ENCODE results near the gene MAL. TPM values are rescaled to one million over a fixed set of nuclear protein-coding genes. Genes with fewer than 3 reads are reported as not detected.

Gene MAL
- total and polyA plus RNA-seq, 2 experiments from 2014 or later, result not detected

- no peak overlapping the region for H3K4me3 ChIP-seq
- H3K4me1 ChIP-seq (ENCODE audit: low read depth), result peaks cover 10% of the 10 kb centered on the region
- no peak overlapping the region for H3K27ac ChIP-seq
- TF ChIP-seq, protein P1, sequence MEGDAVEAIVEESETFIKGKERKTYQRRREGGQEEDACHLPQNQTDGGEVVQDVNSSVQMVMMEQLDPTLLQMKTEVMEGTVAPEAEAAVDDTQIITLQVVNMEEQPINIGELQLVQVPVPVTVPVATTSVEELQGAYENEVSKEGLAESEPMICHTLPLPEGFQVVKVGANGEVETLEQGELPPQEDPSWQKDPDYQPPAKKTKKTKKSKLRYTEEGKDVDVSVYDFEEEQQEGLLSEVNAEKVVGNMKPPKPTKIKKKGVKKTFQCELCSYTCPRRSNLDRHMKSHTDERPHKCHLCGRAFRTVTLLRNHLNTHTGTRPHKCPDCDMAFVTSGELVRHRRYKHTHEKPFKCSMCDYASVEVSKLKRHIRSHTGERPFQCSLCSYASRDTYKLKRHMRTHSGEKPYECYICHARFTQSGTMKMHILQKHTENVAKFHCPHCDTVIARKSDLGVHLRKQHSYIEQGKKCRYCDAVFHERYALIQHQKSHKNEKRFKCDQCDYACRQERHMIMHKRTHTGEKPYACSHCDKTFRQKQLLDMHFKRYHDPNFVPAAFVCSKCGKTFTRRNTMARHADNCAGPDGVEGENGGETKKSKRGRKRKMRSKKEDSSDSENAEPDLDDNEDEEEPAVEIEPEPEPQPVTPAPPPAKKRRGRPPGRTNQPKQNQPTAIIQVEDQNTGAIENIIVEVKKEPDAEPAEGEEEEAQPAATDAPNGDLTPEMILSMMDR (IDR thresholded peaks at IDR 0.05; ENCODE audit: low read depth, low read length), result no peak
- no peak for DNase-seq (ENCODE audit: low read depth in 1 of 2, low spot score in 1 of 2)
- peaks cover 70% of the 10 kb centered on the region for H3K27me3 ChIP-seq
- H3K36me3 ChIP-seq, result no peaks in the 10 kb centered on the region
- H3K9me3 ChIP-seq (ENCODE audit: low read depth), result no peaks in the 10 kb centered on the region
Observed at GRCh38 chr2:95024371-95024770, 1.1 kb upstream of the MAL start.

- DNase-seq (ENCODE audit: low read depth in 1 of 2, low spot score in 1 of 2), result no peak
- H3K4me3 ChIP-seq, result peak overlapping the region; percentile 38
- H3K27me3 ChIP-seq, result peaks cover 76% of the 10 kb centered on the region
- H3K36me3 ChIP-seq, result no peaks in the 10 kb centered on the region
- no peak overlapping the region for H3K27ac ChIP-seq
- TF ChIP-seq, protein P1 (IDR thresholded peaks at IDR 0.05; ENCODE audit: low read depth, low read length), result no peak
- H3K4me1 ChIP-seq (ENCODE audit: low read depth), result peaks cover 10% of the 10 kb centered on the region
- no peaks in the 10 kb centered on the region for H3K9me3 ChIP-seq (ENCODE audit: low read depth)
Observed at GRCh38 chr2:95024960-95025405, 525 bp upstream of the MAL start.

GRCh38 chr2:95026471-95027368 lies 1.2 kb downstream of the MAL start:
- peaks cover 92% of the 10 kb centered on the region for H3K27me3 ChIP-seq
- peak overlapping the region; percentile 38 for H3K4me3 ChIP-seq
- DNase-seq (ENCODE audit: low read depth in 1 of 2, low spot score in 1 of 2), result no peak

DNA sequence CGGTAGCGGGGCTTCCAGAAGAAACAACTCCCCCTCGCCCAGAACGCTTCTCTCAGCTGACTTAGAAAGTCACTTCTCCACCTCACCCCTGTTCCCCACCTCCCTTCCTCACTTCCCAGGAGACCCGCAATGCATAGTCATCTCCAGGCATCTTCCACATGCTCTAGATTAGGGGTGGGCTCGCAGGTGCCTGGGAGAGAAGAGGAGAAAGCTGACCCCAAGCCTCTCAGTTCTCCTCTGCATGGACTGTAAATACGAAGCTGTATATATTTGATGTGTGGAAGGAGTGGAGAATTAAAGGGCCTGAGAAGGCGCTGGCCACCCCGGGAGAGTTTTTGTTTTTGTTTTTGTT lies 1.8 kb downstream of the MAL start:
- Histone ChIP-seq H3K36me3 (no peaks in the 10 kb centered on the region), H3K27me3 (peaks cover 97% of the 10 kb centered on the region), H3K4me1 (ENCODE audit: low read depth) (peaks cover 10% of the 10 kb centered on the region), H3K9me3 (ENCODE audit: low read depth) (no peaks in the 10 kb centered on the region), H3K27ac (no peak overlapping the region), H3K4me3 (no peak overlapping the region)
- TF ChIP-seq, protein P1 (IDR thresholded peaks at IDR 0.05; ENCODE audit: low read depth, low read length), result no peak
- no peak for DNase-seq (ENCODE audit: low read depth in 1 of 2, low spot score in 1 of 2)

More at GRCh38 chr2:95026471-95027368, 1.2 kb downstream of the MAL start:
- H3K9me3 ChIP-seq (ENCODE audit: low read depth), result no peaks in the 10 kb centered on the region
- no peak overlapping the region for H3K27ac ChIP-seq
- H3K36me3 ChIP-seq, result no peaks in the 10 kb centered on the region
- TF ChIP-seq, protein P1 (IDR thresholded peaks at IDR 0.05; ENCODE audit: low read depth, low read length), result no peak
- H3K4me1 ChIP-seq (ENCODE audit: low read depth), result peaks cover 10% of the 10 kb centered on the region

- H3K9me3 ChIP-seq (ENCODE audit: low read depth), result no peaks in the 10 kb centered on the region
- TF ChIP-seq, protein P1 (IDR thresholded peaks at IDR 0.05; ENCODE audit: low read depth, low read length), result no peak
- DNase-seq (ENCODE audit: low read depth in 1 of 2, low spot score in 1 of 2), result no peak
- H3K27me3 ChIP-seq, result peaks cover 73% of the 10 kb centered on the region
- H3K4me1 ChIP-seq (ENCODE audit: low read depth), result peaks cover 10% of the 10 kb centered on the region
- no peaks in the 10 kb centered on the region for H3K36me3 ChIP-seq
- no peak overlapping the region for H3K4me3 ChIP-seq
- H3K27ac ChIP-seq, result no peak overlapping the region
Observed at GRCh38 chr2:95029898-95030341, 4.4 kb downstream of the MAL start.
